Stimulated activated CD8-positive, alpha-beta memory T cell treated with anti-CD3 and anti-CD28 coated beads, Interleukin-15, amount 100 ng/mL, for 48 hours (primary cell): ENCODE measurements around the gene PERM1.
"Not testable (repeated sequence)": the region's sequence is repeated elsewhere in the genome, so short reads cannot be mapped to it uniquely, and the experiment has no call there.

Experiments
- DNase-seq, 2 donors: peaks; one replicate each; pipeline ENCODE4 v3.0.0-alpha.2; 2020; ENCODE audit warnings: low read depth in 2 of 2

PERM1 gene

GRCh38 chr1:998995-999724 is 17.3 kb upstream of the PERM1 start:
- DNase-seq: no peak

DNA sequence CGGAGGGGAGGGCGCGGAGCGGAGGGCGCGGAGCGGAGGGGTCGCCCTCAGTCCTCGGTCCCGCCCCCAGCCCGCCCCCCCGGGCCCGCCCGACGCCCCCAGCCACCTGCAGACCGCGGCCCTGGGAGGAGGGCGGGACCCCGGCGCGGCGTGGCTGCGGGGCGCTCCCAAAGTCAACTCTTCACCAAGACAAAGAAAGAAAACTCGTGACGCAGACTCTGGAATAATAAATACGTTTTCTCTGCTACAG is 16.8 kb upstream of the PERM1 start:
- no peak for DNase-seq

GRCh38 chr1:997993-998744 is 16.3 kb upstream of the PERM1 start:
- no peak for DNase-seq

DNA sequence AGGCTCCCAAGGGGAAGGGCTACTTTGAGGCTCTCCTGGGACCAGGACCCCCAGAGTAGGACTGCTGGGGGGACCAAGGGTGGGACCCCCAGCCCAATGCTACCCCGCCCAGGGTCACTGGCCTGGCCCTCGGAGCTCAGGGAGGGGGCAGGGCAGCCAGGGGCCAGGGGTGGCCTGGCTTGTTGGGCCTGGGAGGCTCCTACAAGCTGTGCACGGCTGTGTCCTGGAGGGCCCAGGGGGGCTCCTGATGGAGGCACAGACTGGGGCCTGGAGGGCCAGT is 15.8 kb upstream of the PERM1 start:
- no peak for DNase-seq

DNA sequence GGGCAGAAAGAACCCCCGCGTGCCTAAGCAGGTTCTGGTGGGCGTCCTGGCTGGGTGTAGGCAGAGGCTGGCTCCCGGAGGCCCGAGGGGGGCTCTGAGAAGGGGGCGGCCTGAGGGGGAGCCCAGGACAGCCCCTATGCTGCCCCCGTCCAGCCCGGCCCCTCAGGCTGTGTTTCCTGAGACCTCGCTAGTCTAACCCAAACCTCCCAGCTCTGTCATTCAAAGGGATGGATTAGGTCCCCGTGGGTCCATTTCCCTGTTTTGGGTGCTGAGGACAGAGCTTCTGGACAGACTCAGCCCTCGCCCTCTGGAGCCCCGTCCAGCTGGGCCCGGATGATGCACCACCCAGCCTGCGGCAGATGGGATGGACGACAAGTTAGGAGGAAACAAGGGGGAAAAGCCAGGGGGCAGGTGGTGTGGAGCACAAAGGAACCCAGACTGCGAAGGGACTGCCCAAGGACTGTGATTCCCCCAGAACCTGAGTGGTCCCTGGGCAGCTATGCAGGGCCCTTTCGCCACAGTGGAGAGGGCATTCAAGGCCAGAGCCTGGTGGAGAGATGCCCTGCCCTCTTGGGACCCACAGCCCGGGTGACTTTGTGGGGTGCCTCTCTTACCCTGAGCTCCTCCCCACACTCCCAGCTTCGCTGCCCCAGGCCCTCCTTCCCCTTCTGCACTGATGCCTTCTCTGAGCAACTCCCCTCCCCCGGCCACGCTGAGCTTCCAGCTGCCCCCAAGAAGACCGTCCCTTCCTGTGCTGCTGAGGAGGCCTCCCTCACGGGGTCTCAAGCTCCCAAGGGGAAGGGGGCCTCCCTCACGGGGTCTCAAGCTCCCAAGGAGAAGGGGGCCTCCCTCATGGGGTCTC is 15.2 kb upstream of the PERM1 start:
- no peak for DNase-seq

DNA sequence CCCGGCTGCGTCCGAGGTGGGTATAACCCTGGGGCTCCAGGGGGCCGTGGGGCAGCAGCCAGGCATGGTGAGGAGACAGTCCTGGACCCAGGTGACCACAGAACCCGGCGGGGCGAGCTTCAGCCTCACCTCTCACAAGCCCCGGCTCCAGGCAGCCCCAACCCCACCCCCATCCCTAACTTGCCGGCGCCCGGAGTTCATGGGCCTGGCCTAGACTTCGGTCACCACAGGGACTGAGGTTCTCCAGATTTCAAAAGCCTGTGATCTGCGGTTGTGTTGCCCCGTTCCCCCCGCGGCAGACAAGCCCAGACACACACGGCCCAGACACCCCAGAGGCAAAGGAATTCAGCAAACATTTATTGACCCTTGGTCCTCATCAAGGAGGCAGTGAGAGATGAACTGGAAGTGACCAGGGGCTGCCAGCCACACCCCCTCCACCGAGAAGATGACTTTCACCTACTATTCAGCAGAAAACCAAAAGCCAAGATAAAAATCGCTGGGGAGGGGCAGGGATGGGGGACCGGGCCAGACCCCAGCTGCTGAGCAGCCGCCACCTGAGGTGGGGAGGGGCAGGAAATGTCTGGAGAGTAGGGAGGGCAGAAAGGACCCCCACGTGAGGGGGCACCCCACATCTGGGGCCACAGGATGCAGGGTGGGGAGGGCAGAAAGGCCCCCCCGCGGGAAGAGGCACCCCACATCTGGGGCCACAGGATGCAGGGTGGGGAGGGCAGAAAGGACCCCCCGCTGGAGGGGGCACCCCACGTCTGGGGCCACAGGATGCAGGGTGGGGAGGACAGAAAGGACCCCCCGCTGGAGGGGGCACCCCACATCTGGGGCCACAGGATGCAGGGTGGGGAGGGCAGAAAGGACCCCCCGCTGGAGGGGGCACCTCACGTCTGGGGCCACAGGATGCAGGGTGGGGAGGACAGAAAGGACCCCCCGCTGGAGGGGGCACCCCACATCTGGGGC is 14.1 kb upstream of the PERM1 start:
- no peak for DNase-seq

GRCh38 chr1:994546-994945 is 12.7 kb upstream of the PERM1 start:
- DNase-seq: not testable (repeated sequence)

DNA sequence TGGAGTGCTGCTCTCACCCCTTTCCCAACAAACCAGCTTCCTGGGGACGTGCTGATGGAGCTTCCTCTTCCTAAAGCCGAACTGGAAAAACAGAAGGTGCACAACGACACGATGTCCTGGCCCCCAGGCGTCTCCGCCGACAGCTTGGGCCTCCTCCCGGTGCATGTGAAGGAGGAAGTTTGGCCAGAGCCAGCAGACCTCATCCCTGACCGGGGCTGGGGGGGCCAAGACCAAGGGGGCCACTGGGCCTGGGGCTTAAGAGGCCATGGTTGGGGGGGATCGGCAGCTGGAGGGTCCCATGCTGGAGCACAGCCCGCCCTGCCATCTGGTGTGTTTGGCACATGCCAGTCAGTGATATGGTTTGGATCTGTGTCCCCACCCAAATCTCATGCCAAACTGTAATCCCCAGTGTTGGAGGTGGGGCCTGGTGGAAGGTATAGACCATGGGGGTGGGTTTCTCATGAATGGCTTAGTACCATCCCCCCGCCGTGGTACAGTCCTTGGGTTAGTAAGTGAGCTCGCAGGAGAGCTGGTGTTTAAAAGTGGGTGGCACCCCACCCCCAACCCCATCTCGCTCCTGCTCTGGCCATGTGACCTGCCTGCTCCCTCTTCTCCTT is 11.6 kb upstream of the PERM1 start:
- no peak for DNase-seq

DNA sequence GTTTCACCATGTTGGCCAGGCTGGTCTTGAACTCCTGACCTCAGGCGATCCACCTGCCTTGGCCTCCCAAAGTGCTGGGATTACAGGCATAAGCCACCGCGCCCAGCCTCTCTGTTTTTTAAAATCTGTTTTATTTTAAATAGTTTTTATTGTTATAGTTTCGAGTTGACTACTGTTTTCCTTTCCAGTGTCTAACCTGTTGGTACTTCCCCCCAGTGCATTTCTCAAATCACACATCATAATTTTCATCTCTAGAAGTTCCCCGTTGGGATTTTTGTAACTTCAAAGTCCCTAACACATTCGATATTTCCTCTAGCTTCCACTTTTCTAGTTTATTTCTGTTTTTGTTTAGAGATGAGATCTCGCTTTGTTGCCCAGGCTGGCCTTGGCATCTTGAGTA is 10.5 kb upstream of the PERM1 start:
- DNase-seq: no peak

DNA sequence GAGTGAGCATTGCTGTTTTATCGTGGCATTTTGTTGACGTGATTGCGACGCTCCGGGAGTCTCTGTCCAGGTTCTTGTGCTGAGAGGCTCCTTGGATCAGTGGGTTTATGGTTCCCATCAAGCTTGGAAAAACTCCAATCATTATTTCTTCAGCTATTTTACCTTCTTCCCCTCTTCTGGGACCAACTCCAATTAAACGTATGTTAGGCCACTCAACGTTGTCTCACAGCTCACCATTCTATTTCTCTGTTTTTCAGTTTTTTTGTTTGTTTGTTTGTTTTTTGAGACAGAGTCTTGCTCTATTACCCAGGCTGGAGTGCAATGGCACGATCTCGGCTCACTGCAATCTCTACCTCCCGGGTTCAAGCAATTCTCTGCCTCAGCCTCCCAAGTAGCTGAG is 10.0 kb upstream of the PERM1 start:
- DNase-seq: no peak

GRCh38 chr1:991275-991674 is 9.4 kb upstream of the PERM1 start:
- DNase-seq: not testable (repeated sequence)

DNA sequence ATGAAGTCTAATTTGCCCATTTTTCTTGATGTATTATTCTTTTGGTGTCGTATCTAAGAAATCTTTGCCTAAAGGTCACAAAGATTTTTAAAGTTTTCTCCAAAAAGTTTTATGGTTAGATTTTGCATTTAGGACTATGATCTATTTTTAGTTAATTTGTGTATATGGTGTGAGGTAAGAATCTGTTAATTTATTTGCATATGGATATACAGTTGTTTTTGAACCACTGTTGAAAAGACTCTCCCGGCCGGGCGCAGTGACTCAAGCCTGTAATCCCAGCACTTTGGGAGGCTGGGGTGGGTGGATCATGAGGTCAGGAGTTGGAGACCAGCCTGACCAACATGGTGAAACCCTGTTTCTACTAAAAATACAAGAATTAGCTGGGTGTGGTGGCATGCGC is 6.2 kb upstream of the PERM1 start:
- not testable (repeated sequence) for DNase-seq

- no peak for DNase-seq
Observed at GRCh38 chr1:985126-985525, 3.2 kb upstream of the PERM1 start.

DNA sequence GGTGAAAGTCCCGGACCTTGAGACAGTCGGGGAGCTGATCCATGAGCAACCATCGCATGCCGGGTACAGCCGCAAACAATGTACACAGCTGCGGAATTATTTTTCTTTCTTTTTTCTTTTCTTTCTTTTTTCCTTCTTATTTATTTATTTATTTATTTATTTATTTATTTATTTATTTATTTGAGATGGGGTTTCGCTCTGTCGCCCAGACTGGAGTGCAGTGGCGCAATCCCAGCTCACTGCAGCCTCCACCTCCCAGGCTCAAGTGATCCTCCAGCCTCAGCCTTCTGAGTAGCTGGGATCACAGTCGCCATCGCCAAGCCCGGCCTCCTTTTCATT is 2.6 kb upstream of the PERM1 start:
- DNase-seq: no peak

DNA sequence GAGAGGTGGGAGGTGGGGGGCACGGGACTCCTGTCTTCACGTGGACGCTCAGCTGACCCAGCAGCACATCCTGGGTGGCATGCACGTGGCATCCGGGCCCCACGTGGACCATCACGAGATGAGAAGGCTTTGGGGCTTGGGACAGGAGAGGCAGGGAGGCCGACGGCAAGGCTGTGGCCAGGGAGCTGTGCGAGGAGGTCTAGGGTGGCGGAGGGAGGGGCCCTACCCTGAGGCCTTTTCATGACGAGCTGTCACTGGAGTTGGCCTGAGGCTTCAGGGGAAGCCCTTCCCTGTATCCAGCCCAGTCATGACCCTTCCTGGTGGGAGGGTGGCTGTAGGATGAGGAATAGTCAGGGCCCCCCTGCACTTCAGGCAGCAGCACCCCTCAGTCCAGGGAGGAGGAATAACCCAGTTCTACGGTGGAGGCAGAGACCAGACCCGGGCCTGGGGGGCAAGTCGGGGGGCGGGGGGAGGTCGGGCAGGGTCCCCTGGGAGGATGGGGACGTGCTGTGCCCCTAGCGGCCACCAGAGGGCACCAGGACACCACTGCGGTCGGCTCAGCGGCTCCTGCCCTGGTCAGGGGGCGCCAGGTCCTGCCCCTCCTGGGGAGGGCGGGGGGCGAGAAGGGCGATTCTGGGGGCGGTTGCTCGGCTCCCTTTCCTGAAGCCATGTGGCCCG is 2.0 kb upstream of the PERM1 start:
- no peak for DNase-seq

- no peak for DNase-seq
Observed at GRCh38 chr1:982765-983436, 1.0 kb upstream of the PERM1 start.

DNA sequence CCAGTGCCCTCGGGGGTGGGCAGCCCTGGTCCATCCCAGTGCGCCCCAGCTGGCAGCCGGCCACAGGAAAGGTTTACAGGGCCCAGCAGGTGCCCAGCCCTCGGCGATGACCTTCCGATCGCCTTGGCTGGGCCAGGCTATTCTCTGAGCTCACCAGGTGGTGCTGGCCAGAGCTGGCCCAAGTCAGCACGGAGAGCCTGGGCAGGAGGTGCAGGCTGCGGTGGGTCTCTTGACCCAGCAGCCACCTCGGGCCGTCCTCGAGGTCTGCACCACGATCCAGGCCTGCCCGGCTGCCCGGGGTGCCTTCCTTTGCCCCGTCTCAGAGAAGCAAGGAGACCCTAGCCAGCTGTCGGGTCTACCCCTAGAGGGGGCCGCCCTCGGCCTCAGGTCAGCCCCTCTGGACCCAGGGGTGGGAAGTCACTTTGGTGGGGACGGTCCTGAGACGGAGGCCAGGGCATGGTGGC is 370 bp downstream of the PERM1 start:
- no peak for DNase-seq

DNA sequence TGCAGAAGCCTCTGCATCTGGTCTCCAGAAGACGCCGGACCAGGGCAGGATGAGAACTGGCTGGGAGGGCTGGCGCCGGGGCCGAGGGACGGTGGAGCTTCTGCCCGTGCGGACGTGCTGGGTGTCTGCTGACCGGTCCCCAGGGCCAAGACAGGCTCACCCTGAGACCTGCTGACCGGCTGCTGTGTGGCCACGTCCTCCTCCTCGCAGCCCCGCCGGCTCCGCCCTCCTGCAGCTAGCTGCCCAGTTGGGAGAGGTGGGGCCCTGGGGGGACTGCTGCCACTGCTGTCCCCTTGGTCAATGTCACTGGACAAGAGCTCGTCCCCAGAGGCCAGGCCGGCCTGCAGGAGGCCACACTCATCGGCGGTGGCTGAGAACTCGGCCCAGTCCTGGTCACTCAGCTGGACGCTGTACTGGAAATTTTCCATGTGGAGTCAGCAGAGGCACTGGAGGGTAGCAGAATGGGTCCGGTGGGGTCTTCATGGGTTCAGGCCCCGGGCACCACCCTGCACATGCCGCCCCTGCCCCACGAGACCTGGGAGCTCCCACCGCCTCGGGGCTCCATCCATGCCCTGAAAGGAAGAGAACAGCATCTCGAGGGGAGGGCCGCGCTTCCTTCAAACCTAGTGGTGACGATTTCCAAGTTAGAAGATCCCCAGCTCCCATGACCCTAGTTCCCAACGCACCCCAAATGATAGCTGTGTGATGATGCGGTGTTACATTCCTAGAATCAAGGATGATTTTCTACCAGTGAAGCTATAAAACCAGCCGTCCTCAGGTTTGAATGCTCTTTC is 1.1 kb downstream of the PERM1 start:
- DNase-seq: no peak

DNA sequence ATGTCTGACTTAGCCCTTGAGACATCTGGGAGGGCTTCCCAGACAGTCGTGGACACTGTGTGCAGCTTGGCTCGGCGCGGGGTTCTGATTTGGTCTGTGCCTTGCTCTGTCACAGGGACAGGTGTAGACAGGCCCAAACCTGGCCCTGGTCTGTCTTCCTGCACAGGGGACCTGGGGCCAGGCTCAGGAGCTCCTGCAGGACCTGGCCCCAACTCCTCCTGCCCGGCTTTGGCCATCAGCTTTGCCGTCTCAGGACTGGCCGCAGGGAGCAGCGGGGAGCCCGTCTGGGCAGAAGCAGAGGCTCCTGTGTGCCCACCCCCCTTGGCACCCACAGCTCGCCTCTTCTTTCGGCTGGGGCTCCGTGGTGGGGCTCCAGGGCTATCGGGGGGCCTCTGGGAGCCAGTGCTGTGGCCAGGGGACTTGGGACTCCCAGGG is 1.7 kb downstream of the PERM1 start:
- no peak for DNase-seq

DNA sequence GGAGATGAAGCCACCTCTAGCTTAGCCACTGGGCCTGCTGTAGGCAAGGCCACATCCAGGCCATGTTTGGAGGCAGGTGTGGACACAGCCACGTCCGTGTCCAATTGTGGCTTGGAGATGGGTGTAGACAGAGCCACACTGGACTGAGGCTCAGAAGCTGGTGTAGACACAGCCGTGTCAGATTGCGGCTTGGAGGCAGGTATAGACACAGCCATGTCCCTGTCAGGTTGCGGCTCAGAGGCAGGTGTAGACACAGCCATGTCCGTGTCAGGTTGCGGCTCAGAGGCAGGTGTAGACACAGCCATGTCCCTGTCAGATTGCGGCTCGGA is 2.2 kb downstream of the PERM1 start:
- DNase-seq: no peak
